Iris pigment epithelial cell (primary cell): Measurements from ENCODE around the gene CPT1B.
"Not testable (repeated sequence)": the region's sequence is repeated elsewhere in the genome, so short reads cannot be mapped to it uniquely, and the experiment has no call there.

Experiments used
- DNase-seq: peaks from one replicate; pipeline ENCODE4 v3.0.0-alpha.2; 2011; ENCODE audit warnings: low read depth

CPT1B gene

GRCh38 chr22:50577987-50578775 lies at the start of gene CPT1B:
TSS of gene CPT1B (minus strand) at chr22:50578427. CDS start at chr22:50577915, 512 bp downstream.
- DNase-seq, result no peak

DNA sequence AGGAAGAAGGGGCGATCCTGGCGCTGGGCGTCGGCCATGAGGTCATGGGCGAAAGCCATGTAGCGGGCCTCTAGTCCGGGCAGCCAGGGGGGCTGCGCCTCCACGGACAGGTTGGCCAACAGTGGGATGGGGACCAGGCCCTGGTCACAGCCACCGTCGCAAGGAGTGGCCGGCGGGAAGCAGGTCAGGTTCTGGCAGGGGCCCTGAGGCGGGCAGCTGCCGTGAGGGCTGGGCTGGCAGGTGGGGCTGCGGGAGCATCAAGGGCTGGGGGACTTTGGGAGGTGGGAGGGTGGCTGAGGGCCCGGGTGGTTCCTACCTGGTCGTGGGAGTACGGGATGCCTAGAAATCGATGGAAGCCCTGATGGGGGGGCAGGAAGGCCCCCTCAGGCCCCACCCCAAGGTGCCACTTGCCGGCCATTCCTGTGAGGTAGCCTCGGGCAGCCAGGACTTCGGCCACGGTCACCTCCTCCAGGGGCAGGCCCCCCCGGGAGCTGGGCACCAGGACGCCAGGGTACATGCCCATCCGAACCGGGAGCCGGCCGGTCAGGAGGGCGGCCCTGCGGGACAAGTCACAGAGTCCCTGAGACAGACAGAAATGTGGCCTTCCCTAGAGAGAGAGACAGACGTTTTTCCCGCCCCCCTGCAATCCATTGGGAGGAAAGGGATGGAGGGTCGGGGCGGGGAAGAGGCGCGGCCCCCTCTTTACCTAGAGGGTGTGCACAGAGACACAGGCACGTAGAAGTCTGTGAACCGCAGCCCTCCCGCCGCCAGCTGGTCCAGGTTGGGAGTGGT lies 48.8 kb upstream of the CPT1B start:
- no peak for DNase-seq

DNA sequence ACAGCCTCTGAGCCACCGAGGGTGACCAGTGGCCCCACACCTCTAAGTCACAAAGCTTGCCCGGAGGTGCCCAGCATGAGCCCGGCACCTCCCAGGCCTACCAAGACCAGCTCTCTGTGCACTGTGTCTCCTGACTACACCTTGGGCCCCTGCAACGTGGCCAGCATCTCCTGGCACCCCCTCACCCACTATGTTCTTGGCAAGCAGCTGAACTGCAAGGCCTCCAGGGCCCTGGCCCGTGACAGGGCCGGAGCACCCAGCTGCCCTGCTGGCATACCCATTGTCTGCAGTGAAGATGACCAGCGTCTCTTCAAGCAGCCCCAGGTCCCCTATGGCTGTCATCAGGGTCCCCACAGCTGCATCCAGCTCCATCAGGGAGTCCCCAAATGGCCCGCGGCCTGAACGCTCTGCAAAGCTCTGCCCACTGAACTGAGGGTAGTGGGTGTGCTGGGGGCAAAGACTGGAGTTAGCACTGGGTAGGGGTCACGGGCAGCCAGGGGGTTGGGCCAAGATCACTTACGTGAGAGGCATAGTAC lies 48.2 kb upstream of the CPT1B start:
- DNase-seq, result no peak

DNA sequence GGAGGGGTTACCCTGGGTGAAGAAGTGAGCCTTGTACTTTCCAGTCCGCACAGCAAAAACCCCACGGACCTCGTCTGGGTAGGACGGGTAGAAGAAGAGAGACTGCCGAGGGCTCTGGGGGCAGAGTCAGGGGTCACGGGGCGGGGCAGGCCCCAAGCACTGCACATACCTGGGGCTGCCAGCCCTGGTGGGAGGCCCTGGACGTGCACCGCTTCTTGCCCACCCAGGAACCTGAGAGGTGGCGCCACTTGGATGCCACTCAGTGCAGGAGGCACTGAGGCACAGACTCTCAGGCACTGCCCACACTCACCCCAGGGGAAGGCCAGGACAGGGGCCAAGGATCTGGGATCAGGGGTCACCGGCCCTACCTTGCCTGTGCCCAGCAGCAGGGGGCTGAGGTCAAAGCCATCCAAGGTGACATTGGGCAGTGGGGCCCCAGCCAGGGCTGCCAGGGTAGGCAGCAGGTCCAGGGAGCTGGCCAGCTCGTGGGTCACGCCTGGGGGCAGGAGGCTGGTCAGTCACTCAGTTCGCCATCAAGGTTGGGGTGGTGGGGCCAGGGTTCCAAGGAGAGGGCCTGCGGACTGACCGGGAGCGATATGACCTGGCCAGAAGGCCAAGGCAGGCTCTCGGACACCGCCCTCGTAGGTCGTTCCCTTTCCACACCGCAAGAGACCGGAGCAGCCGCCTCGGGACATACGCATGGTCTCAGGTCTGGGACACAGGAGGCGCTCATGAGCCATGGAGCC lies 47.5 kb upstream of the CPT1B start:
- no peak for DNase-seq

GRCh38 chr22:50625131-50625567 lies 46.9 kb upstream of the CPT1B start:
- DNase-seq, result no peak

DNA sequence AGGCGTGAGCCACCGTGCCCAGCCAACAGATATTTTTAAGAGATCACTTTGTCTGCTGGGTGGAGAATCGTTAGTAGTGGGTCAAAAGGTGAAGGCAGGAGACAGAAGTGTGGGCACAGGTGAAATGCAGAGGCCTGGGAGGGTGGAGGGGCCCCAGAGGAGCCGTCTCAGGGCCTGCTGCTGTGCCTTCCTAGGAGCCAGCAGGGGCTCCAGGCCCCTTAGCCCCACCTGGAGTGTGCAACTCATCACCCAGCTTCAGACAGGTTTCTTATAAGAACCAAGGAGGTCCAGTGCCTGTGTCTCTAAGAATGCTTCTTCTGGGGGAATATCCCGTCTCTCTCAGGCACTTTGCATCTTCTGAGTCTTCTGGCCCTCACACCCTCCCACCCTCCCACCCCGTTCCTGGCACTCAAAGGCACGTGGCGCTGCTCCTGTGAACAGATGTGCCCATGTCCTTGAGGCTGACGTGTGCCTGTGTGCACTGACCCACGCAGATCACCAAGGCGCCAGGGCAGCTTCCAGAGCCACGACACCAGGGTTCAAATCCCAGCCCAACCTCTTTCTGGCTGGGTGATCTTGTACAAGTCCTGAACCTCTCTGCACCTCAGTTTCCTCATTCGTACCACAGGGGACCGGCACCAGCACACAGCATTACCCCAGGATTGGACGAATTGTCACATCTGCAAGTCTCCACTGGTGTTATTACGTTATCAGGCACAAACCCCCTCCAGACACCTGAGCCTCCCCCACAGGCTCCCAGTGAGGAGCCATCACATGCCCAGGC lies 46.3 kb upstream of the CPT1B start:
- DNase-seq, result no peak

GRCh38 chr22:50622723-50623327 lies 44.6 kb upstream of the CPT1B start:
- DNase-seq, result no peak

GRCh38 chr22:50621948-50622722 lies 43.9 kb upstream of the CPT1B start:
- DNase-seq, result no peak

- no peak for DNase-seq
Measured at GRCh38 chr22:50621356-50621880, 43.2 kb upstream of the CPT1B start.

DNA sequence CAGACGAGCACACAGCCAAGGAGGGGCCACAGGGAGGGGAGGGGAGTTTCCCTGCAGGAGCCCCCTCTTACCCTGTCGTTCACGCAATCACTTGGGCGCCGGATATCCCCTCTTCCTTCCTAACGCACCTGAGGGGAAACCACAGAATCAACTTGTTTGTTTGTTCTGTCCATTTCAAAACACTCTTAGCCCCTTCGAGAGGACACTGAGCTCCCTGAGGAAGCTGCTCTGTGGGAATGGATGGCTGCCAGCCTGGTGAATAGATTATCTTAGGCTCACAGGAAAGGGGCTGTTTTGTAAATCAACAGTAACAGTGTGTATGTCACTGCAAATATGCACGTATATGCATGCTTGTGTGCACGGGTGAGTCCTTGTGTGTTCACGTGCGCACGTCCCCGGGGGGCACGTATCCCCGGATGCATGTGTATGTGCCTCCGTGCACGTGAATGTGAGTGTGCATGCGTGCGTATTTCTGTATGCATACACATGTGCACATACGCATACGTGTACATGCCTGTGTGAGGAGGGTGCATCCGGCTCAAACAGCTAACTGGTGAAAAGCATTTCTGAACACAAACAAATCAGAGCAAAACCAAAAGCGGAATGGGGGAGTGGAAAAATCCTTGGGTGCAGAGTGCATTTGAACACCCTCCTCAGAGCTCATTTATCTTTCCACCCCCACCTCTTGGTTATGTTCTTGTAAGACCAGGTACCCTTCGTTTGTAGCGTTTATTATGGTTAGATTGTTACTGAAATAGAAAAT lies 42.5 kb upstream of the CPT1B start:
- DNase-seq, result peak; percentile 18

DNA sequence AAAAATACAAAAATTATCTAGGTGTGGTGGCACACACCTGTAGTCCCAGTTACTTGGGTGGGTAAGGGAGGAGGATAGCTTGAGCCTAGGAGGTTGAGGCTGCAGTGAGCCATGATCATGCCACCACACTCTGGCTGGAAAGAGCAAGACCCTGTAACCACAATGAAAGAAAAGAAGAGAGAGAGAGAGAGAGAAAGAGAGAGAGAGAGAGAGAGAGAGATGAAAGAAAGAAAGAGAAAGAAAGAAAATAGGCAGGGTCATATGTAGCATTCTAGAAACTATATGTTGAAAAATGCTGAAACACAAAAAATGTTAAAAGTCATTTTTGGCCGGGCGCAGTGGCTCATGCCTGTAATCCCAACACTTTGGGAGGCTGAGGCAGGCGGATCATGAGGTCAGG lies 36.1 kb upstream of the CPT1B start:
- DNase-seq, result not testable (repeated sequence)

DNA sequence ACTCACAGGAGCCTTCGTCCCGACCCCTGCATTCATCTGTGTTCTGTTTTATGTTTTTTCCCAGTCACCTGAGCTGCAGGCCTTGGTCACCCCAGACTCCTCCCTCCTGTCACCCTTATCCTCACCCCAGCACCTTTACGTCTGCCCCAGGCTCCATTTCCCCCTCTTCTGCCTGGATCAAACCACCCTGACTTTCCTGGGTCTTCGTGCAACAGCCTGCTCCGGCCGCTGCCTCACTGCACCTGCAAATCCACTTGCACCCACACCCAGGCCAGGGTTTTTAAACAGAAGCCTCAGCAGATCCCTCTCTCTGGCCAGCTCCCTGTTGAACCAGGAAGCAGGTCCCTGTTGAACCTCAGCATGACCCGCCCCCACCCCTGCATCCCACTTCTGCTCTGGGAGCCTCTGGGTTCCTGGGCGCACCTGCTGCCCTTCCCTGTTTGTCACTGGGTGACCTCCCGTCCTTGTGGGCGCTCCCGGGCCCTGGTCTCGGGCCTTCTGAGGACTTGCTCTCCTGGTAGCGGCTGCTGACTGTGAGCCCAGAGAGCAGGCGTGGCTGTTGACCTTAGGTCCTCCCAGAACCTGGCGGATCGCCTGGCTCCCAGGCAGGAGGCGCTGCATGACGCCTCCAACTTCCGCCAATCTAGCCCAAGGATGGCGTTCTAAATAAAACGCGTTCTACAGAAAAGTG lies 35.2 kb upstream of the CPT1B start:
- no peak for DNase-seq

- no peak for DNase-seq
Measured at GRCh38 chr22:50612528-50613221, 34.4 kb upstream of the CPT1B start.

- DNase-seq, result no peak
Measured at GRCh38 chr22:50612168-50612527, 33.9 kb upstream of the CPT1B start.

- DNase-seq, result no peak
Measured at GRCh38 chr22:50611341-50612060, 33.3 kb upstream of the CPT1B start.

GRCh38 chr22:50610581-50610980 lies 32.4 kb upstream of the CPT1B start:
- no peak for DNase-seq

GRCh38 chr22:50610041-50610451 lies 31.8 kb upstream of the CPT1B start:
- no peak for DNase-seq
